Right kidney (tissue), 1 donor: ENCODE results near the gene BGN.

ENCODE experiments used
- DNase-seq: peaks from one replicate; pipeline ENCODE4 v3.0.0-alpha.2; 2016

BGN gene

GRCh38 chrX:153481043-153481442, 13.7 kb upstream of the BGN start:
- no peak for DNase-seq

GRCh38 chrX:153482376-153483015, 12.3 kb upstream of the BGN start:
- no peak for DNase-seq

- no peak for DNase-seq
Observed at GRCh38 chrX:153485396-153486080, 9.2 kb upstream of the BGN start.

- no peak for DNase-seq
Observed at GRCh38 chrX:153486171-153486570, 8.6 kb upstream of the BGN start.

GRCh38 chrX:153487590-153488071, 7.1 kb upstream of the BGN start:
- no peak for DNase-seq

- peak; percentile 49 for DNase-seq
Observed at GRCh38 chrX:153488231-153488914, 6.4 kb upstream of the BGN start.

GRCh38 chrX:153490217-153490930, 4.4 kb upstream of the BGN start:
- no peak for DNase-seq

GRCh38 chrX:153491351-153491914, 3.3 kb upstream of the BGN start:
- DNase-seq: peak; percentile 50

- DNase-seq: no peak
Observed at GRCh38 chrX:153491918-153492317, 2.9 kb upstream of the BGN start.

GRCh38 chrX:153492543-153492942, 2.2 kb upstream of the BGN start:
- no peak for DNase-seq

GRCh38 chrX:153493085-153493484, 1.7 kb upstream of the BGN start:
- DNase-seq: no peak

GRCh38 chrX:153494061-153494460, 719 bp upstream of the BGN start:
- DNase-seq: no peak

GRCh38 chrX:153495362-153495751, 577 bp downstream of the BGN start:
- no peak for DNase-seq

GRCh38 chrX:153495903-153496589, 1.3 kb downstream of the BGN start:
- no peak for DNase-seq

GRCh38 chrX:153496590-153496959, 1.8 kb downstream of the BGN start:
- no peak for DNase-seq

GRCh38 chrX:153498453-153498852, 3.7 kb downstream of the BGN start:
- no peak for DNase-seq

GRCh38 chrX:153499341-153499740, 4.6 kb downstream of the BGN start:
- no peak for DNase-seq

GRCh38 chrX:153499876-153500275, 5.1 kb downstream of the BGN start:
- no peak for DNase-seq

GRCh38 chrX:153500676-153501280, 6.0 kb downstream of the BGN start:
- no peak for DNase-seq

- DNase-seq: no peak
Observed at GRCh38 chrX:153501530-153501929, 6.8 kb downstream of the BGN start.

- no peak for DNase-seq
Observed at GRCh38 chrX:153502131-153502530, 7.4 kb downstream of the BGN start.

- no peak for DNase-seq
Observed at GRCh38 chrX:153502796-153503195, 8.0 kb downstream of the BGN start.
